Stimulated activated CD8-positive, alpha-beta memory T cell treated with anti-CD3 and anti-CD28 coated beads, Interleukin-2, amount 100 ng/mL, for 48 hours (primary cell): Measurements from ENCODE around the gene RPN2.

Experiments
- DNase-seq, 2 donors: peaks; one replicate each; pipeline ENCODE4 v3.0.0-alpha.2; 2020; ENCODE audit warnings: low read depth in 2 of 2

RPN2 gene

DNA sequence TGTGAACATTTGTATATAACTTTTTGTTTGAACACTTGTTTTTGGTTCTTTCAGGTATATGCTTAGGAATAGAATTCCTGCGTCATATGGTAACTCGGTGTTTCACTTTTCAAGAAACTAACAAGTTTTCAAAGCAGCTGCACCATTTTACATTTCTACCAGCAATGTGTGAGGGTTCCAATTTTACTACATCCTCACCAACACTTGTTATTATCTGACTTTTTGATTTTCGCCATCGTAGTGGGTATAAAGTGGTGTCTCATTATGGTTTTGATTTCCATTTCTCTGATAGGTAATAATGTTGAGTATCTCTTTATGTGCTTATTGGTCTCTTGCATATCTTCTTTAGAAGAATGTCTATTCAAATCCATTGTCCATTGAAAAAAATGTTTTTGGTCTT is 39.8 kb downstream of the RPN2 start:
- DNase-seq, result no peak

DNA sequence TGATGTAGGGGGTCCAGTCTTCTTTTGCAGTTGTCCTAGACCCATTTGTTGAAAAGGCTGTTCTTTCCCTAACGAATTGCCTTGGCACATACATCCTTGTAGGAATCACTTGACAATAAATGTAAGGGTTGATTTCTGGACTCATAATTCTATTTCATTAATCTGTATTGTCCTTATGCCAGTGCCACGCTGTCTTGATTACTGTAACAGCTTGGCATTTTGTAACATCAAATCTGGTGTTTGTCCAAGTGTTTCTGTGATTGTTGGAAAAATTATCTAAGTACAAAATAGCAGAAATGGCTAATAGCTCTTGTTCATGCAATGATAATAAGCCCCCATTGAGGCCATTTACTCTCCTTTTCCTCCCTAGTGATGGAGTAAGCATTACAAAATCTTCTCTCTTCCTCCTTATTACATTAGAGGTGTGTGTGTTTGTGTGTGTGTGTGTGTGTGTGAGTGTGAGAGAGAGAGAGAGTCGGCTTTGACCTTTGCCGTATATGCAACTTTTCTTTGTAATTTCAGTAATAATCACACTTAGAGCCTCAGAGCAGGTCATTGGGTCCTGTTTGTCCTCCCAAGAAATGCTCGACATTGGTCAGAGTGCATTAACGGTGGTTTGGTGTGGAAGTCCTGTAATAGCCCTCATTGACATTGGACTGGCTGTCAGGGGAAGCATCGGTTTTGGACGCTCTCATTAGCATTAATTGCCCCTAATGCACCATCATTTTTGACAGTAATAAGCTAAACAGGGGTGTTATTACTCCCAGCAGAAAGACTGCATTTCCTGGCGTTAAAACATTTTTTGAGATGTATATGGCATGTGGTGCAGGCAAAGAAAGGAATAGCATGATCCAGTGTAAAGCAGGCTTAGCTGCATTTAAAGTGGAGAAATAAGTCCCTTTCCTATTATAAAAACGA is 40.9 kb downstream of the RPN2 start:
- no peak for DNase-seq

GRCh38 chr20:37220731-37221130 is 41.6 kb downstream of the RPN2 start:
- DNase-seq, result no peak

DNA sequence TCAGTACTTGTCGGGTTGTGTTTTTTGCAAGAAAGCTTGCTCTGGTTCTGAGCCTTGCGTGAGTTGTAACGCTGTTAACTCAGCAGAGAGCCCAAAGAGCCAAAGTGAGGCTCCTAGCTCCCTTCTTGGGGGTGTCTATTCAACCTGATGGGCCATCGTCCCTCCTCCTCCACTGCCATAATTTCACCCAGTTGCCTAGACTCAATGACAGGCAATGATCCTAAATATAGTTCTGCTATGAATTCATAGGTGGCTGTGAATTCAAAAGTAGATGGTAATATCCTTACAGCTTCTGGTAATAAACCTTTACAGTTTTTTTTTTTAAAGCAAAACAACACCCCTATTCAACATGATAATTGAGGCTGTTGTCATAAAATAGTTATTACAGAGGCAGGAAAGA is 43.0 kb downstream of the RPN2 start:
- DNase-seq, result no peak

- no peak for DNase-seq
Observed at GRCh38 chr20:37223053-37223452, 43.9 kb downstream of the RPN2 start.

DNA sequence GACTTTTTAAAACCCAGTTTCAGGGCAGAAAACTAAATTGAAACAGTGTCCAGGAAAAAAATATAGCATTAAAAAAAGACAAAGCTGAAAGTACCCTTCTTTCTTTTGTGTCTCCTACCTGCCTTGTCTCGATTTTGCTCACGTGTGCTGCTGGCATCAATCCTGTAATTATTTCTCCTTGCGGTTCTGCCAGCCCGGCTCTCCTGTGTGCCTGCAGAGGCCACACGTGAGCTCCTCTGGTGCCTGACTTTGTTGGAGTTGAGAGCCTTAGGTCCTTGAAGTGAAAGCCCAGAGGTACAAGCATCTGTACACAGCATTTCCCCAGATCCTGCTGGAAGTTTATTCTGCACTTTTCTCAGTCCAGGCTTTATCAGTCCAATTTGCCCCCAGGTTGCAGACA is 46.0 kb downstream of the RPN2 start:
- DNase-seq, result no peak

DNA sequence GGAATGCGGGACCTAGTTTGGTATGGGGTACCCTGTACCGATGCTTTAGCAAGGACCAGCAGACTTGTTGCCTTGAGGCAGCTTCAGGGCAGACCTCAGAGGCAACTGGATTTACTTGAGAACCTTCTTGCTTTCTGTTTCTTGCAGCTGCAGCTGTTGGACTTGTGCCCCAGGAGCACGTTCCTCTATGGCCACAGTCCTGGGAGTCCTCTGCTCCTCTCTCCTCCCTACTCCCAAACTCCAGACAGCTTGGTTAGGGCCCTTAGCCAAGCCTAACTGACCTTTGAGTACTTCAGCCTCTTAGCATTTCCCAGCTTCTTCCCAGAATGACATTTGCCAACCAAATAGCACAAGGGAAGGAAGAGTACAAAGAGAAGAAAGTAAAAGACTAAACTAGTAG is 47.8 kb downstream of the RPN2 start:
- DNase-seq, result no peak

DNA sequence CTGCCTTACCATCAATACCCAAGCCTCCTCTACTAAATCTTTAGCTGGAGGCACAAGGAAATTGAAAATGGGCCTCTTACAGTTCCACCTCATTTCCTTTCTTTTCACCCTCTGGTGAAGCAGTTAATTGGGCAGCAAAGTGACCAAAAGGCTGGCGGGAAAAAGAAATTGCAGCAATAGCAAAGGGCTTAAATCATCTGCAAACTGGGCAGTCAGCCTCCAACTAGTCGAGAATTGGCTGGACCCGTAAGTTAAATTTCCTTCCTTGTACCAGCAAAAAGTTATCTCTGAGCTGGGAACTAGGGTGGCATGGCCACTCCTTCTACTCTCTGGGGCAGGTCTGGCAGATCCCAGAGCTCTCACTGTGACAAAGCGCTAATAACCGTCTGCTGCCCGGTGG is 49.0 kb downstream of the RPN2 start:
- DNase-seq, result no peak

- no peak for DNase-seq
Observed at GRCh38 chr20:37228656-37229055, 49.5 kb downstream of the RPN2 start.

DNA sequence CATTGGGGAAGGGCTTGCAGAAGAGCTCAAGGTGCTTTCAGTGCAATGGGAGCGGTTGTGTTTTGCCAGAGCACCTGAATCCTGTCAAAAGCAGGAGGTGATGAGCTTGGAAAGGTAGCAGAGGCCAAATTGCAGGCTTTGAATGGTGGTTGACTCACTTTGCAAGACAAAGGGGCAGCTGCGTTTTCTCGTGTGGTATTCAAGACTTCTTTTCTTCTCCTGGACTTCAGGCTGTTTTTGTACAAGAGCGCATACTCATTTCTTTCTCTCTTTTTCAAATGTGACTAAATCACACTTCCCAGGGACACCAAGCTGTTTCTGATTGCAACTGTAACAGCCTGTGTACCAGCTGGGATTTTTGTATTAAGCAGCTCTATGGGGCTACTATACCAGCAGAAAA is 50.2 kb downstream of the RPN2 start:
- DNase-seq, result no peak

- DNase-seq, result no peak
Observed at GRCh38 chr20:37230200-37230599, 51.1 kb downstream of the RPN2 start.

DNA sequence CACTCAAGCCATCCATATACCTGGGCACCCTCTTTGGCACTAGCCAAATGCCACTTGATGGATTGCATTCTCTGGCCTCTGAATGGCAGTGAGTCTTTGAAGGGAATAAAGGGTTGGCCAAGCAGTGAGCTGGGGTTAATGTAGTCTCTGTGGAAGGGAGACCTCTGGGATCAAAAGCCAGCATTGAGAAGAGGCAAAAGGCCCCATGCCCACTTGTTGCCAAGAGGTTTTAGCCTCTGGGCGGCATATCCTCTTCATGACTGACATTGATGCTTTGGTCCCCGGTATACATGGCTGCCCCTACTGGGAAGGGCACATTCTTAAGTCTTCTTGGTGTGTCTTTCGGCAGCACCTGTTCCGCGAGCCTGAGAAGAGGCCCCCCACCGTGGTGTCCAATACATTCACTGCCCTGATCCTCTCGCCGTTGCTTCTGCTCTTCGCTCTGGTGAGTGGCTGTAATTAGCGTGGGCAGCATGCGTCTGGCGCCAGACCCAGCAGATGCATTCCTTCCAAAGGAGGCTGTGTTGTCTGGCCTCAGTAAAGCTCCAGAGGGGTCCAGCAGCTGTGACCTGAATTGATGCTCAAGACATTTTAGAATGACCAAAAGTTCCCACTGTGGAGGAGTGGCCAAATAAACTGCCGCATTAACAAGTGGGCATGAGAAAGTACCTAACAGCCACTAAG is 53.0 kb downstream of the RPN2 start:
- DNase-seq, result no peak

DNA sequence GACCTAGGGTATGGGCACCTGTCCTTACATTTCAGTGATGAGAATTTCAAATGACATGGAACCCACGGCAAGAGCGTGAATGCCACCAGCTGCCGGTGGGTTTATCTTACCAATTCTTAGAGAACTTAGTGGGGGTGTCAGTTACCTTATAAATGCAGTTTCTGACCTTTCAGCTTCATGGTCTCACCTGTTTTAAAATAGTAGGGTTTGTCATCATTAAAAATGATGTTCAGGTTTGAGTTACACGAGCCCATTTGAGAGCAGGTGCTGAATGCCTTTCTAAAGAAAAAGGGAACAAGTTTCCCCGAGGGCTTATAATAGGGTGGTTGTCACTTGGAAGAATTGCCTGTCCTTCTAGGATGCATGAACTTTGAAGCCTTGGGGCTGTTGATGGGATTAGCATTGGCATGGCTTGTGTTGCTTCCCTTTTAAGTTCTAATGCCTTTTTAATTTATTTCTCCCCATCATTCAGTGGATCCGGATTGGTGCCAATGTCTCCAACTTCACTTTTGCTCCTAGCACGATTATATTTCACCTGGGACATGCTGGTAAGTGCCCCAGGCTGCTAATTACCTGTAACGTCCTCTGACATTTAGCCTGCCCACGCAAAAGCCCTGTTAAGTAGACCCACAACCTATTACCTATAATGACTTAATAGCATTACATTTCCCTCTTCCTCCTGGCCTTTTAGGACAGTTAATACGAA is 54.6 kb downstream of the RPN2 start:
- no peak for DNase-seq

DNA sequence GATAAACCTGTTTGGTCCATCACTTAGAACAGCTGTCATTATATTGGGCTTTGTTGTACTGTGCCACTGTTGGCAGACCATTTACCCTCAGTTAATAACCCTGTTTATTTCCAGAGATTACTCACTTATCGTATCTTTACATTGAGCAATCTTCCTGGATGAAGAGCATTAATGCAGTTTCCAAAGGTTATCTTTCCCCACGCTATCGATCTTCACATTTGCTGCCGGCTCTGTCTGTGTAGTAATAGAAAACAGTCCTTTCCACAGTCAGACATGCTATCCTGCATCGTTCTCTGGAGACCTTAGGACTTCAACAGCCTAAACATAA is 55.1 kb downstream of the RPN2 start:
- no peak for DNase-seq

- DNase-seq, result no peak
Observed at GRCh38 chr20:37235065-37235464, 55.9 kb downstream of the RPN2 start.

DNA sequence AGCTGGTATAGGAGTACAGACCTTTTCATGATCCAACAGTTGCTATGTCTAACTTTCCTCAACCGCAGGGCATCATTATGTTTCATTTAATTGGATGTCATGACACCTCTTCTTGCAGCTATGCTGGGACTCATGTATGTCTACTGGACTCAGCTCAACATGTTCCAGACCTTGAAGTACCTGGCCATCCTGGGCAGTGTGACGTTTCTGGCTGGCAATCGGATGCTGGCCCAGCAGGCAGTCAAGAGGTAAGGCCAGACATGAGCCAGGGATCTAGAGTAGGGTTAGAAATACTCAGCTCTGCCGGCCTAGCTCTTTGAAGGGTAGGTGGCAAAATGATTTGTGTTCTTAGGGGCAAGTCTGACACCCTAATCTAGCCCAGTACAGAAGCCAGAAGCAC is 57.3 kb downstream of the RPN2 start:
- no peak for DNase-seq

- no peak for DNase-seq
Observed at GRCh38 chr20:37237656-37238055, 58.5 kb downstream of the RPN2 start.

- DNase-seq, result no peak
Observed at GRCh38 chr20:37238426-37238825, 59.3 kb downstream of the RPN2 start.

GRCh38 chr20:37238935-37239451 is 59.9 kb downstream of the RPN2 start:
- DNase-seq, result no peak

- no peak for DNase-seq
Observed at GRCh38 chr20:37240337-37241067, 61.4 kb downstream of the RPN2 start.

DNA sequence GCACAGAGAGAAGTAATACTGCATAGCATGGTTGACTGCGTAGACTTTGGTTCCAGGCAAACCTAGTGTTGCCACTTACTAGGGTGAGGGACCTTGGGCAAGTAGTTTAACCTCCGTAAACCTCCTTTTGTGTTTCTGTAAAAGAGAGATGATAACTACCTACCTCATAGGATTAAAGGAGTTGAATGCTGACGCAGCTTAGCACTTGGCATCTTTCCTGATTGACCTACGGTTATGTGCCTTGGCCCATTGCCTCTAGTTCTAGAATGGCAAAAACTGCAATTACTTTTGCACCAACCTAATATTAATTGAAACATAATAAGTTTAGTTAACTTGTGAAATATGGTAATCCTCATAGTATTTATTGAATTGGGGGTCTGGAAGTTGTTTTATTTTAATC is 63.4 kb downstream of the RPN2 start:
- no peak for DNase-seq
